ENCODE measurements around the gene ZNF768. TPM values are rescaled to one million over a fixed set of nuclear protein-coding genes. Genes with fewer than 3 reads are reported as not detected.

ZNF768 gene
- total RNA-seq, 4 donors from 2014 or later = 8.8 to 41.3 (median 28.5) TPM

DNA sequence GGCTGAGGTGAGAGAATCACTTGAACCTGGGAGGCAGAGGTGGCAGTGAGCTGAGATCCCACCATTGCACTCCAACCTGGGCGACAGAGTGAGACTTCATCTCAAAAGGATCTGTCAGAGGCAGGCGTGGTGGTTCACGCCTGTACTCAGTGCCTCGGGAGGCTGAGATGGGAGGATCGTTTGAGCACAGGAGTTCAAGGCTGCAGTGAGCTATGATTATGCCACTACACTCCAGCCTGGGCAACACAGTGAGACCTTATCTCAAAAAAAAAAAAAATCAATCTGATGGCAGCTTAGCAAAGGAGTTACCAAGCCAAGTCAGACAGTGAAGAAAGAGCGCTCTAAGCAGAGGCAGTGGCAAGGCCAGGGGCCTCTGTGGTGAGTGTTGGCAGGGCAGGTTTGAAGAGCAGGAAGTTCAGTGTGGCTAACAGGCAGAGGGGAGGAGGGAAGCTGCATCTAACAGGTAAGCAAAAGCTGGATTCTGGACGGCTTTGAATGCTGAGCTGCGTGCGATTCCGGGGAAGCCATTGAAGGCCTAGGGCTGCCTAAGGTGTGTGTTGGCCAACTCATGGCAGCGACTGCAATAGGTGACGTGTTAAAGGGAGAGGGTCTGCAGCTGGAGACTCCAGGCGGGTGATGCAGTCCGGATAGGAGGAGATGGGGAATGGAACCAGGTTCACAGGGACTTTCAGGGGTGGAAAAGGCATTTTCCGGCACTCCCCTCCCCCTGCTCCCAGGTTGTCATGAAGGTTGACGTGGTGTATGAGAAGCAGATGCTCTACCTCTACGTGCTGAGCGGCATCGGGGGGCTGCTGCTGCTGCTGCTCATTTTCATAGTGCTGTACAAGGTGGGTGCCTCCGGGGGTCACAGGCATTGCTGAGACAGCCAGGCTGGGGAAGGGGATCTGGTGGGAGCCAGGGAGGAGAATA lies 7.0 kb downstream of the ZNF768 start:
- Histone ChIP-seq H3K9me3 (no peaks in the 10 kb centered on the region), H3K36me3 (no peaks in the 10 kb centered on the region), H3K4me3 (no peak overlapping the region), H3K27ac (no peak overlapping the region), H3K4me1 (no peaks in the 10 kb centered on the region), H3K27me3 (no peaks in the 10 kb centered on the region)
- DNase-seq = no peak
- intact Hi-C loops (cut with DNase I; ENCODE audit: low total_unique reads) = no loop called here
- TF ChIP-seq, protein P1, sequence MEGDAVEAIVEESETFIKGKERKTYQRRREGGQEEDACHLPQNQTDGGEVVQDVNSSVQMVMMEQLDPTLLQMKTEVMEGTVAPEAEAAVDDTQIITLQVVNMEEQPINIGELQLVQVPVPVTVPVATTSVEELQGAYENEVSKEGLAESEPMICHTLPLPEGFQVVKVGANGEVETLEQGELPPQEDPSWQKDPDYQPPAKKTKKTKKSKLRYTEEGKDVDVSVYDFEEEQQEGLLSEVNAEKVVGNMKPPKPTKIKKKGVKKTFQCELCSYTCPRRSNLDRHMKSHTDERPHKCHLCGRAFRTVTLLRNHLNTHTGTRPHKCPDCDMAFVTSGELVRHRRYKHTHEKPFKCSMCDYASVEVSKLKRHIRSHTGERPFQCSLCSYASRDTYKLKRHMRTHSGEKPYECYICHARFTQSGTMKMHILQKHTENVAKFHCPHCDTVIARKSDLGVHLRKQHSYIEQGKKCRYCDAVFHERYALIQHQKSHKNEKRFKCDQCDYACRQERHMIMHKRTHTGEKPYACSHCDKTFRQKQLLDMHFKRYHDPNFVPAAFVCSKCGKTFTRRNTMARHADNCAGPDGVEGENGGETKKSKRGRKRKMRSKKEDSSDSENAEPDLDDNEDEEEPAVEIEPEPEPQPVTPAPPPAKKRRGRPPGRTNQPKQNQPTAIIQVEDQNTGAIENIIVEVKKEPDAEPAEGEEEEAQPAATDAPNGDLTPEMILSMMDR (IDR thresholded peaks at IDR 0.05) = no peak
- TF ChIP-seq POLR2A (IDR thresholded peaks at IDR 0.05) = no peak

DNA sequence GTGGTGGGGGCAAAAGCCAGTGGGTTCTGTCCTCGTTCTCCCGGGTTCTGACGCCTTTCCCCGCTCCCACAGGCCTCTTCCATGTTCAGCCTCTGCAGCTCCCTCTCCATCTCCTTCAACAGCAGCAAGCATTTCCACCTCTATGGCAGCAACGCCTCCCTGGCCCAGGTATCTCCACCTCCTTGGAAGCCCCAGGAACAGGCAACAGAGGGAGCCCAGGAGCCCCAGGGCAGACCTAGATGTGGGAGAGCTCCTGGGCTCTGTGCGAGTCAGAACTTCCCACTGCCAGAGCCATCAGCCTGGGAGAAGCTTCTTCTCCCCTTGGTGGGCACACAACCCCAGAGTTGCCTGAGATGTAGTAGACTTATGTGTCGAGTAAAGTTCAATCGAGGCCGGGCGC lies 7.8 kb downstream of the ZNF768 start:
- intact Hi-C loops (cut with DNase I; ENCODE audit: low total_unique reads) = no loop called here
- TF ChIP-seq POLR2A (IDR thresholded peaks at IDR 0.05) = no peak
- TF ChIP-seq, protein P1 (IDR thresholded peaks at IDR 0.05) = no peak
- Histone ChIP-seq H3K36me3 (no peaks in the 10 kb centered on the region), H3K9me3 (no peaks in the 10 kb centered on the region), H3K4me1 (no peaks in the 10 kb centered on the region), H3K27ac (no peak overlapping the region), H3K27me3 (no peaks in the 10 kb centered on the region), H3K4me3 (no peak overlapping the region)
- no peak for DNase-seq

DNA sequence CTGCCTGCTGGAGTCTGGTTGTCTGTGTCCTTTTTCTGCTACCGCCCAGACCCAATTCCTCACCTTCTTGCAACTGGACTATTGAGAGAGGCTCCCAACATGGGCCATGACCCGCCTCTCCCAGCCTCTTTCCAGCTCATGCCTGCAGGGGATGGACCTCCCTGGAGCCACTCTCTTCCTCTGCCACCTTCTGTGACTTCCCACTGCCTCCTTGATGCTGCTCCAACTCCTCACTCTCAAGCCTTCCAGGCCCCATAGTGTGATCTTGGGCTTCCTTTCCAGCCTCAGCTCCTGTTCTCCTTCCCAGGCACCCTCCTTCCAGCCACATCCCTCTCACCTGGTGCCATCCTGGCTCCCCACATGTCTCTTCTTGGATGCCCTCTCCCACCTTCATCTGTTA lies 11.1 kb downstream of the ZNF768 start:
- intact Hi-C loops (cut with DNase I; ENCODE audit: low total_unique reads) = no loop called here
- TF ChIP-seq, protein P1 (IDR thresholded peaks at IDR 0.05) = no peak
- no peak for TF ChIP-seq POLR2A (IDR thresholded peaks at IDR 0.05)
- no peaks in the 10 kb centered on the region for H3K9me3 ChIP-seq

DNA sequence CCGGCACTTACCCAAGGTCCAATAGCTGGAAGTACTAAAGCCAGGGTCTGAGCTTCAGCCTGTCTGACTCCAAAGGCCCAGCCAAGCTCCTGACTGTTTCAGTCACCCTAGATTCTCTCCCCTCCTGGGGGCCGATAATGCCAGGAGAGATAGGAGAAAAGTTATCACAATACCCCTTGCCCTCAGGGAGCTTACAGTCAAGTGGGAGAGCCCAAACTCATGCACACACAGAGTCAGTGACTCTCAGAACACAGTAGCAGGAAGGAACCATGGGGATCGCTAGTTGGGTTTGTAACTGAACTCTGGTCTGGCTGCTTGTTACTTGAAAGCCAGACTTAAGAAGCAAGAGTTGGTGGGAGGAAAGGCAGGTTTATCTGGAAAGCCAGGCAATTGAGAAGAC lies 14.9 kb downstream of the ZNF768 start:
- Histone ChIP-seq H3K4me1 (no peaks in the 10 kb centered on the region), H3K27ac (no peak overlapping the region), H3K27me3 (no peaks in the 10 kb centered on the region), H3K9me3 (no peaks in the 10 kb centered on the region), H3K4me3 (no peak overlapping the region), H3K36me3 (no peaks in the 10 kb centered on the region)
- no peak for DNase-seq
- TF ChIP-seq POLR2A (IDR thresholded peaks at IDR 0.05) = no peak
- TF ChIP-seq, protein P1 (IDR thresholded peaks at IDR 0.05) = no peak
- intact Hi-C loops (cut with DNase I; ENCODE audit: low total_unique reads) = no loop called here

More for the DNA sequence above, 11.1 kb downstream of the ZNF768 start:
- Histone ChIP-seq H3K36me3 (no peaks in the 10 kb centered on the region), H3K27me3 (no peaks in the 10 kb centered on the region), H3K4me1 (no peaks in the 10 kb centered on the region), H3K4me3 (no peak overlapping the region), H3K27ac (no peak overlapping the region)
- DNase-seq = no peak

DNA sequence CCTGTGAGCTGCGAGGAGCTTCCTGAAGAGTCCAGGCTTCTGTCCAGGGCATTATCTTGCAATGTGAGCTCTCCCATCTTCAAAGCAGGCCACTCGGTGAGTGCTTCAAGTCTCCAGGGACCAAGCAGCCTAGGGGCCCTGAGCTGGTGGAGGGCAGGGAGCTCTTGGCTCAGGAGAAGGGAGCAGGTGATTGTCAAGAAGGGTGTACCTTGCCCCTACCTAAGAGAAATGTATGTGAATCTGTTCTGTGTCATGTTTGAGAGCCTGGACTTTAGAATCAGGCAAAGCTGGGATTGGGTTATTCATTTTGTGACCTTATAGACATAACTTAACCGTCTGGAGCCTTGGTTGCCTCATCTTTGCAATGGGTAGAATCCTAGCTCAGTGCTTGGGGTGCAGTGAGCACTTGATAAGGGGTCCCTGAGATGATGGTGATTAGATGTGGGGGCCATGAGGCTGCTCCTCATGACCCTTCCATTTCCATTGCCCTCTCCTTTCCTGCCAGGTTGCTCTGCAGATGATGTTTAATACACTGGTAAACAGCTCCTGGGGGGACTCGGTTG lies 15.9 kb downstream of the ZNF768 start:
- Histone ChIP-seq H3K9me3 (no peaks in the 10 kb centered on the region), H3K4me1 (no peaks in the 10 kb centered on the region), H3K36me3 (no peaks in the 10 kb centered on the region), H3K4me3 (no peak overlapping the region), H3K27ac (no peak overlapping the region), H3K27me3 (no peaks in the 10 kb centered on the region)
- DNase-seq = no peak
- TF ChIP-seq, protein P1 (IDR thresholded peaks at IDR 0.05) = no peak
- no peak for TF ChIP-seq POLR2A (IDR thresholded peaks at IDR 0.05)
- intact Hi-C loops (cut with DNase I; ENCODE audit: low total_unique reads) = no loop called here

Measured in uterus (tissue), 4 donors.